Activated CD8-positive, alpha-beta memory T cell treated with anti-CD3 and anti-CD28 coated beads, Interleukin-2, amount 50 U/mL, for 4 hours (primary cell): ENCODE data around the gene RAB40B.

ENCODE experiments used
- DNase-seq: peaks from one replicate; pipeline ENCODE4 v3.0.0-alpha.2; 2020

RAB40B gene

GRCh38 chr17:82713071-82713723 lies 14.7 kb upstream of the RAB40B start:
- no peak for DNase-seq

GRCh38 chr17:82710499-82711232 lies 12.2 kb upstream of the RAB40B start:
- DNase-seq = no peak

GRCh38 chr17:82709676-82710498 lies 11.4 kb upstream of the RAB40B start:
- no peak for DNase-seq

GRCh38 chr17:82709024-82709675 lies 10.7 kb upstream of the RAB40B start:
- no peak for DNase-seq

GRCh38 chr17:82705756-82706155 lies 7.3 kb upstream of the RAB40B start:
- DNase-seq = no peak

GRCh38 chr17:82704886-82705285 lies 6.4 kb upstream of the RAB40B start:
- DNase-seq = no peak

- no peak for DNase-seq
These were observed 5.7 kb upstream of the RAB40B start for GRCh38 chr17:82703935-82704865.

GRCh38 chr17:82703036-82703745 lies 4.7 kb upstream of the RAB40B start:
- DNase-seq = no peak

- no peak for DNase-seq
These were observed 3.9 kb upstream of the RAB40B start for GRCh38 chr17:82702231-82702927.

- no peak for DNase-seq
These were observed 1.1 kb upstream of the RAB40B start for GRCh38 chr17:82699551-82699950.

- DNase-seq = no peak
These were observed 510 bp upstream of the RAB40B start for GRCh38 chr17:82698974-82699442.

- no peak for DNase-seq
These were observed 762 bp downstream of the RAB40B start for GRCh38 chr17:82697808-82698064.

GRCh38 chr17:82696916-82697807 lies 1.3 kb downstream of the RAB40B start:
- DNase-seq = no peak

GRCh38 chr17:82696259-82696658 lies 2.2 kb downstream of the RAB40B start:
- DNase-seq = no peak

- no peak for DNase-seq
These were observed 3.9 kb downstream of the RAB40B start for GRCh38 chr17:82694647-82695046.

GRCh38 chr17:82693168-82693867 lies 5.2 kb downstream of the RAB40B start:
- no peak for DNase-seq

GRCh38 chr17:82692268-82692667 lies 6.2 kb downstream of the RAB40B start:
- no peak for DNase-seq

GRCh38 chr17:82691714-82692113 lies 6.8 kb downstream of the RAB40B start:
- DNase-seq = no peak
